ENCODE measurements around the gene PARK7. TPM values are rescaled to one million over a fixed set of nuclear protein-coding genes. Genes with fewer than 3 reads are reported as not detected.
A peak's percentile ranks its signal among the peaks of the same experiment; 100 is the strongest.

The PARK7 gene
- total RNA-seq, 4 donors from 2014 or later, result 91.7 to 176 (median 166) TPM

- H3K27ac ChIP-seq, result no peak overlapping the region
- H3K4me3 ChIP-seq, result no peak overlapping the region
- TF ChIP-seq CTCF (IDR thresholded peaks at IDR 0.05) (no peak), POLR2A (IDR thresholded peaks at IDR 0.05) (no peak)
- no peaks in the 10 kb centered on the region for H3K9me3 ChIP-seq
- no peaks in the 10 kb centered on the region for H3K36me3 ChIP-seq
- H3K27me3 ChIP-seq, result peaks cover 0 to 6% of the 10 kb centered on the region in 2 donors
- no peaks in the 10 kb centered on the region for H3K4me1 ChIP-seq
- DNase-seq, result no peak
- intact Hi-C loops (cut with DNase I; ENCODE audit: low total_unique reads), result no loop called here
These were observed 23.4 kb upstream of the PARK7 start for GRCh38 chr1:7938070-7938469.

- H3K4me1 ChIP-seq, result no peaks in the 10 kb centered on the region
- H3K9me3 ChIP-seq, result no peaks in the 10 kb centered on the region
- DNase-seq, result no peak
- H3K27me3 ChIP-seq, result peaks cover 0 to 6% of the 10 kb centered on the region in 2 donors
- intact Hi-C loops (cut with DNase I; ENCODE audit: low total_unique reads), result no loop called here
- TF ChIP-seq CTCF (IDR thresholded peaks at IDR 0.05), result no peak
- no peak for TF ChIP-seq POLR2A (IDR thresholded peaks at IDR 0.05)
- H3K4me3 ChIP-seq, result no peak overlapping the region
- no peaks in the 10 kb centered on the region for H3K36me3 ChIP-seq
- no peak overlapping the region for H3K27ac ChIP-seq
These were observed 21.5 kb upstream of the PARK7 start for GRCh38 chr1:7940034-7940433.

GRCh38 chr1:7940745-7941436 is 20.6 kb upstream of the PARK7 start, which contains the start of gene TNFRSF9:
TSS of gene TNFRSF9 (minus strand) at chr1:7940839. CDS start at chr1:7939994, 845 bp downstream.
- no peak for DNase-seq
- Histone ChIP-seq H3K36me3 (no peaks in the 10 kb centered on the region), H3K9me3 (no peaks in the 10 kb centered on the region), H3K27me3 (peaks cover 0 to 6% of the 10 kb centered on the region in 2 donors), H3K27ac (no peak within 1 kb of the TSS), H3K4me1 (no peaks in the 10 kb centered on the region), H3K4me3 (no peak within 1 kb of the TSS)
- intact Hi-C loops (cut with DNase I; ENCODE audit: low total_unique reads), result no loop called here
- TF ChIP-seq POLR2A (IDR thresholded peaks at IDR 0.05) (no peak), CTCF (IDR thresholded peaks at IDR 0.05) (no peak)

- no peaks in the 10 kb centered on the region for H3K9me3 ChIP-seq
- DNase-seq, result no peak
- H3K4me3 ChIP-seq, result no peak overlapping the region
- intact Hi-C loops (cut with DNase I; ENCODE audit: low total_unique reads), result no loop called here
- H3K36me3 ChIP-seq, result no peaks in the 10 kb centered on the region
- TF ChIP-seq POLR2A (IDR thresholded peaks at IDR 0.05) (no peak), CTCF (IDR thresholded peaks at IDR 0.05) (no peak)
- peaks cover 0 to 5% of the 10 kb centered on the region in 2 donors for H3K27me3 ChIP-seq
- no peaks in the 10 kb centered on the region for H3K4me1 ChIP-seq
- H3K27ac ChIP-seq, result no peak overlapping the region
These were observed 20.1 kb upstream of the PARK7 start for GRCh38 chr1:7941437-7941793.

- Histone ChIP-seq H3K27me3 (no peaks in the 10 kb centered on the region), H3K27ac (peak overlapping the region; percentile 40), H3K9me3 (no peaks in the 10 kb centered on the region), H3K4me1 (no peaks in the 10 kb centered on the region), H3K36me3 (no peaks in the 10 kb centered on the region), H3K4me3 (peak overlapping the region; percentile 20 to 32)
- no peak for TF ChIP-seq POLR2A (IDR thresholded peaks at IDR 0.05)
- peak in 3 of 4 experiments; percentile 16 to 42 (median 24) for TF ChIP-seq CTCF (IDR thresholded peaks at IDR 0.05)
- peak; percentile 43 to 54 for DNase-seq
- intact Hi-C loops (cut with DNase I; ENCODE audit: low total_unique reads), result no loop called here
These were observed 19.1 kb upstream of the PARK7 start for GRCh38 chr1:7942214-7942921.

Data from uterus (tissue), 4 donors.